ENCODE data around the gene MAP3K8. TPM values are rescaled to one million over a fixed set of nuclear protein-coding genes. Genes with fewer than 3 reads are reported as not detected.

MAP3K8 gene
- total and polyA plus RNA-seq, 2 donors (not counting 3 experiments of a cell fraction or from before 2014, with no cell fraction given), result 5.2 to 10.6 TPM

GRCh38 chr10:30447125-30447799 is 13.3 kb downstream of the MAP3K8 start:
- H3K27me3 ChIP-seq (ENCODE audit: control insufficient read depth in 2 of 2, insufficient read depth in 2 of 2, low read length in 2 of 2), result no peaks in the 10 kb centered on the region
- no peak overlapping the region for H3K27ac ChIP-seq (ENCODE audit: insufficient read depth, low read depth, low read length)
- no peak overlapping the region for H3K4me2 ChIP-seq (ENCODE audit: insufficient read depth, low read length)
- intact Hi-C loops (cut with micrococcal nuclease), result no loop called here
- FAIRE-seq (no peak), DNase-seq (ENCODE audit: low read depth, low spot score) (no peak)
- H3K9me1 ChIP-seq (replicated peaks; ENCODE audit: control insufficient read depth, extremely low read depth, insufficient read depth, low read length), result no peaks in the 10 kb centered on the region
- dilution Hi-C loops (cut with MboI; ENCODE audit: extremely low pct_ligation_motif_present, low sequenced_read_pairs), result no loop called here
- CTCF ChIA-PET, result interaction anchor here (0.8 to 1.3 kb wide), 3 partner anchors 11 to 193 kb away, joined by 3 to 5 read pairs (median 3); no protein-coding TSS in a partner anchor
- H3K79me2 ChIP-seq (ENCODE audit: control insufficient read depth, insufficient read depth, low read length), result no peaks in the 10 kb centered on the region
- no peak for TF ChIP-seq EZH2 (IDR thresholded peaks at IDR 0.05; ENCODE audit: borderline replicate concordance, low read depth, low read length, severe bottlenecking)
- no peak for TF ChIP-seq MYC (IDR thresholded peaks at IDR 0.05; ENCODE audit: low read depth, low read length)
- TF ChIP-seq GATA2 (IDR thresholded peaks at IDR 0.05; ENCODE audit: insufficient read depth, insufficient read length, low read depth, low read length), result no peak
- TF ChIP-seq JUN (IDR thresholded peaks at IDR 0.05; ENCODE audit: borderline replicate concordance, insufficient read depth, insufficient read length, low read depth), result no peak
- TF ChIP-seq CTCF (IDR thresholded peaks at IDR 0.05; ENCODE audit: extremely low read depth in 1 of 2, insufficient read depth in 1 of 2, low read depth in 1 of 2, low read length in 2 of 2), result no peak
- TF ChIP-seq FOS (IDR thresholded peaks at IDR 0.05; ENCODE audit: borderline replicate concordance, insufficient read depth, low read length), result no peak
- no peak for TF ChIP-seq POLR2AphosphoS5 (IDR thresholded peaks at IDR 0.05; ENCODE audit: insufficient read depth, low read depth, low read length)
- TF ChIP-seq MAX (IDR thresholded peaks at IDR 0.05; ENCODE audit: insufficient read depth, insufficient read length), result no peak
- no peak for TF ChIP-seq POLR2A (IDR thresholded peaks at IDR 0.05; ENCODE audit: low read depth, low read length)
- H3K9me3 ChIP-seq (replicated peaks; ENCODE audit: control insufficient read depth, insufficient read depth, low read length), result no peaks in the 10 kb centered on the region
- H3K36me3 ChIP-seq (ENCODE audit: control insufficient read depth in 2 of 2, extremely low read depth in 1 of 2, insufficient read depth in 2 of 2, low read length in 2 of 2), result peaks cover 0 to 4% of the 10 kb centered on the region in 2 experiments
- H4K20me1 ChIP-seq (replicated peaks; ENCODE audit: control insufficient read depth, extremely low read depth, insufficient read depth, low read length), result no peaks in the 10 kb centered on the region
- H3K4me1 ChIP-seq (ENCODE audit: control insufficient read depth, extremely low read depth, insufficient read depth, low read length), result no peaks in the 10 kb centered on the region
- no peak overlapping the region for H3K9ac ChIP-seq (replicated peaks; ENCODE audit: extremely low read depth, insufficient read depth, low read length)
- no peak overlapping the region for H2AFZ ChIP-seq (ENCODE audit: low read depth, low read length)
- H3K4me3 ChIP-seq (replicated peaks in 1 of 3; ENCODE audit: insufficient read depth in 1 of 3, low read depth in 1 of 3, low read length in 3 of 3), result no peak overlapping the region
- POLR2A ChIA-PET, result no interaction called here
- no TSS peak for BruUV-seq (replicated peaks)

All from endothelial cell of umbilical vein (primary cell).